Suprapubic skin (tissue), 4 donors: ENCODE measurements around the gene CSAD. TPM values are rescaled to one million over a fixed set of nuclear protein-coding genes. Genes with fewer than 3 reads are reported as not detected.
A peak's percentile ranks its signal among the peaks of the same experiment; 100 is the strongest.
"Not testable (repeated sequence)": the region's sequence is repeated elsewhere in the genome, so short reads cannot be mapped to it uniquely, and the experiment has no call there.

Experiments used
- DNase-seq, 2 donors: peaks; one replicate each; pipeline ENCODE4 v3.0.0-alpha.2; 2019; ENCODE audit warnings: low spot score in 2 of 2
- H3K27ac ChIP-seq: fragments of 200-600 bp; sonication (generic); one replicate; pipeline ENCODE4 v1.5.1; 2019
- H3K27me3 ChIP-seq: fragments of 200-600 bp; sonication (generic); one replicate; pipeline ENCODE4 v1.5.1; 2019
- H3K36me3 ChIP-seq: fragments of 200-600 bp; sonication (generic); one replicate; pipeline ENCODE4 v1.5.1; 2019
- H3K4me1 ChIP-seq: fragments of 200-600 bp; sonication (generic); one replicate; pipeline ENCODE4 v1.5.1; 2019
- H3K4me3 ChIP-seq: fragments of 200-600 bp; sonication (generic); one replicate; pipeline ENCODE4 v1.5.1; 2019; ENCODE audit warnings: mild to moderate bottlenecking
- H3K9me3 ChIP-seq: fragments of 200-600 bp; sonication (generic); one replicate; pipeline ENCODE4 v1.5.1; 2019
- CTCF ChIP-seq, 2 donors: fragments of 200-600 bp in 1 of 2; fragments of 450-650 bp in 1 of 2; sonication (generic) in 1 of 2; IDR thresholded peaks; one replicate each; pipeline ENCODE4 v1.5.1; 2016 to 2019; ENCODE audit warnings: antibody characterized with exemption in 2 of 2, mild to moderate bottlenecking in 1 of 2, moderate library complexity in 1 of 2
- EP300 ChIP-seq: sonication (generic); formaldehyde crosslinking; IDR thresholded peaks from one replicate; pipeline ENCODE4 v1.6.1; 2017; ENCODE audit warnings: antibody characterized with exemption
- POLR2A ChIP-seq, 2 donors: fragments of 450-650 bp; IDR thresholded peaks; one replicate each; pipeline ENCODE4 v1.6.1; 2017; ENCODE audit warnings: antibody characterized with exemption in 2 of 2, mild to moderate bottlenecking in 2 of 2, moderate library complexity in 2 of 2
- POLR2AphosphoS5 ChIP-seq, 3 donors: sonication (generic); formaldehyde crosslinking; IDR thresholded peaks; one replicate each; pipeline ENCODE4 v1.6.1; 2017; ENCODE audit warnings: antibody characterized with exemption in 3 of 3
- WGBS: methylation state at CpG from one replicate; pipeline ENCODE4 v1.1.5; 2018; 5-methylcytosine and 5-hydroxymethylcytosine counted together
- total RNA-seq, 4 donors: library from RNA; depleted of rRNA; stranded (reverse); fragments of >200 nt; gene quantifications; one replicate each; pipeline ENCODE4 v1.1.0, GENCODE V29; 2016

The CSAD gene
- total RNA-seq, 4 donors from 2014 or later = 35.6 to 175 (median 56.7) TPM

- H3K36me3 ChIP-seq = peaks cover 27% of the 10 kb centered on the region
- H3K27me3 ChIP-seq = no peaks in the 10 kb centered on the region
- 49% methylated on average over 5 of the region's 5 CpGs for WGBS
- DNase-seq = peak; percentile 60 to 61
- no peak within 1 kb of the TSS for H3K4me3 ChIP-seq
- no peaks in the 10 kb centered on the region for H3K9me3 ChIP-seq
- H3K27ac ChIP-seq = no peak within 1 kb of the TSS
- no peak for TF ChIP-seq POLR2AphosphoS5 (IDR thresholded peaks at IDR 0.05)
- no peak for TF ChIP-seq EP300
- TF ChIP-seq POLR2A (IDR thresholded peaks at IDR 0.05) = no peak
- TF ChIP-seq CTCF (IDR thresholded peaks at IDR 0.05) = no peak
- H3K4me1 ChIP-seq = peaks cover 32% of the 10 kb centered on the region
Observed at GRCh38 chr12:53207042-53207441, 26.3 kb upstream of the CSAD start, which contains the start of gene ITGB7. Gene ITGB7, minus strand, starts transcription at chr12:53207251. Its CDS starts 6,808 bp downstream, at chr12:53200443.

GRCh38 chr12:53205747-53206419 lies 25.2 kb upstream of the CSAD start:
- Histone ChIP-seq H3K4me3 (no peak overlapping the region), H3K4me1 (peaks cover 32% of the 10 kb centered on the region), H3K9me3 (no peaks in the 10 kb centered on the region), H3K36me3 (peaks cover 15% of the 10 kb centered on the region), H3K27me3 (no peaks in the 10 kb centered on the region), H3K27ac (no peak overlapping the region)
- TF ChIP-seq EP300 = no peak
- TF ChIP-seq POLR2A (IDR thresholded peaks at IDR 0.05) = no peak
- no peak for TF ChIP-seq POLR2AphosphoS5 (IDR thresholded peaks at IDR 0.05)
- no peak for TF ChIP-seq CTCF (IDR thresholded peaks at IDR 0.05)
- WGBS = 46% methylated on average over 7 of the region's 7 CpGs
- DNase-seq = peak; percentile 58 to 79

- Histone ChIP-seq H3K27ac (no peak overlapping the region), H3K4me1 (peaks cover 29% of the 10 kb centered on the region), H3K27me3 (no peaks in the 10 kb centered on the region), H3K4me3 (no peak overlapping the region), H3K36me3 (no peaks in the 10 kb centered on the region), H3K9me3 (no peaks in the 10 kb centered on the region)
- DNase-seq = no peak
- 100% methylated on average over 1 of the region's 1 CpG for WGBS
- TF ChIP-seq EP300 (no peak), POLR2AphosphoS5 (IDR thresholded peaks at IDR 0.05) (no peak), POLR2A (IDR thresholded peaks at IDR 0.05) (no peak), CTCF (IDR thresholded peaks at IDR 0.05) (no peak)
Observed at GRCh38 chr12:53204351-53204750, 23.6 kb upstream of the CSAD start.

- not testable (repeated sequence) for H3K27me3 ChIP-seq, H3K36me3 ChIP-seq, H3K4me3 ChIP-seq, DNase-seq, H3K9me3 ChIP-seq, H3K27ac ChIP-seq
- peaks cover 22% of the 10 kb centered on the region for H3K4me1 ChIP-seq
- WGBS = 88% methylated on average over 7 of the region's 7 CpGs
Observed at GRCh38 chr12:53202316-53202715, 21.6 kb upstream of the CSAD start.

GRCh38 chr12:53201639-53202038 lies 20.9 kb upstream of the CSAD start:
- Histone ChIP-seq H3K27ac (no peak overlapping the region), H3K27me3 (no peaks in the 10 kb centered on the region), H3K4me1 (peaks cover 16% of the 10 kb centered on the region), H3K4me3 (no peak overlapping the region), H3K36me3 (no peaks in the 10 kb centered on the region), H3K9me3 (no peaks in the 10 kb centered on the region)
- 85% methylated on average over 4 of the region's 4 CpGs for WGBS
- TF ChIP-seq CTCF (IDR thresholded peaks at IDR 0.05) = no peak
- TF ChIP-seq POLR2AphosphoS5 (IDR thresholded peaks at IDR 0.05) = no peak
- no peak for TF ChIP-seq EP300
- DNase-seq = no peak

- Histone ChIP-seq H3K4me1 (peaks cover 12% of the 10 kb centered on the region), H3K27ac (no peak overlapping the region), H3K27me3 (no peaks in the 10 kb centered on the region), H3K9me3 (no peaks in the 10 kb centered on the region), H3K36me3 (no peaks in the 10 kb centered on the region), H3K4me3 (no peak overlapping the region)
- WGBS = 77% methylated on average over 1 of the region's 1 CpG
- TF ChIP-seq CTCF (IDR thresholded peaks at IDR 0.05) (no peak), POLR2A (IDR thresholded peaks at IDR 0.05) (no peak), POLR2AphosphoS5 (IDR thresholded peaks at IDR 0.05) (no peak), EP300 (no peak)
- DNase-seq = no peak
Observed at GRCh38 chr12:53201177-53201541, 20.4 kb upstream of the CSAD start.
